GM23338 (cell line): Measurements from ENCODE around the gene ACRBP. TPM values are rescaled to one million over a fixed set of nuclear protein-coding genes. Genes with fewer than 3 reads are reported as not detected.

ENCODE experiments used
- ATAC-seq: fragments of 200-7000 bp; cut with Tn5 transposase; 3 replicates; pipeline ENCODE4 v1.9.1; 2020
- DNase-seq: peaks from one replicate; pipeline ENCODE4 v3.0.0-alpha.2; 2015; ENCODE audit warnings: low spot score
- H2AFZ ChIP-seq: fragments of 200-600 bp; sonication (generic); 2 replicates; pipeline ENCODE4 v1.8.0; 2016; ENCODE audit warnings: antibody characterized with exemption, mild to moderate bottlenecking, moderate library complexity
- H3F3A ChIP-seq: fragments of 200-600 bp; sonication (generic); replicated peaks from 2 replicates; pipeline ENCODE4 v1.8.0; 2017; ENCODE audit warnings: antibody characterized with exemption, mixed run types, low read depth
- H3K27ac ChIP-seq: fragments of 200-600 bp; sonication (generic); 2 replicates; pipeline ENCODE4 v1.6.1; 2016; ENCODE audit warnings: low read depth
- H3K27me3 ChIP-seq: fragments of 200-600 bp; sonication (generic); 2 replicates; pipeline ENCODE4 v1.8.0; 2016; ENCODE audit warnings: mild to moderate bottlenecking, mixed run types, moderate library complexity; ENCODE audit not compliant: insufficient read depth
- H3K36me3 ChIP-seq: fragments of 200-600 bp; sonication (generic); 2 replicates; pipeline ENCODE4 v1.8.0; 2016; ENCODE audit warnings: mild to moderate bottlenecking; ENCODE audit not compliant: insufficient read depth
- H3K4me1 ChIP-seq: fragments of 200-600 bp; sonication (generic); 2 replicates; pipeline ENCODE4 v1.8.0; 2016; ENCODE audit warnings: mild to moderate bottlenecking, moderate library complexity; ENCODE audit not compliant: insufficient read depth
- H3K4me2 ChIP-seq: fragments of 200-600 bp; sonication (generic); 2 replicates; pipeline ENCODE4 v1.7.1; 2017; ENCODE audit warnings: mixed run types
- H3K4me3 ChIP-seq: fragments of 200-600 bp; sonication (generic); 2 replicates; pipeline ENCODE4 v1.6.1; 2016; ENCODE audit warnings: mixed run types
- H3K79me2 ChIP-seq: fragments of 200-600 bp; sonication (generic); replicated peaks from 2 replicates; pipeline ENCODE4 v1.8.0; 2017; ENCODE audit warnings: mild to moderate bottlenecking; ENCODE audit not compliant: insufficient read depth
- H3K9me2 ChIP-seq: fragments of 200-600 bp; sonication (generic); 2 replicates; pipeline ENCODE4 v1.8.0; 2017; ENCODE audit not compliant: insufficient read depth
- H4K20me1 ChIP-seq: fragments of 200-600 bp; sonication (generic); replicated peaks from 2 replicates; pipeline ENCODE4 v1.8.0; 2017; ENCODE audit warnings: mild to moderate bottlenecking; ENCODE audit not compliant: insufficient read depth
- H3K27ac Mint-ChIP-seq: 2 replicates; pipeline ENCODE4 v1.8.0; 2020; ENCODE audit warnings: inconsistent platforms, mild to moderate bottlenecking, moderate library complexity, mixed read lengths
- H3K27me3 Mint-ChIP-seq: 3 replicates; pipeline ENCODE4 v1.8.0; 2022; ENCODE audit warnings: low read depth, mild to moderate bottlenecking, moderate library complexity, mixed read lengths, inconsistent platforms; ENCODE audit not compliant: insufficient read depth, poor library complexity
- H3K36me3 Mint-ChIP-seq: 3 replicates; pipeline ENCODE4 v1.8.0; 2021; ENCODE audit warnings: low read depth, mild to moderate bottlenecking, inconsistent platforms, moderate library complexity, mixed read lengths
- H3K4me1 Mint-ChIP-seq: 3 replicates; pipeline ENCODE4 v1.8.0; 2020; ENCODE audit warnings: mild to moderate bottlenecking, inconsistent platforms, mixed read lengths
- H3K4me3 Mint-ChIP-seq: 3 replicates; pipeline ENCODE4 v1.8.0; 2021; ENCODE audit warnings: moderate library complexity, mild to moderate bottlenecking, inconsistent platforms, mixed read lengths
- H3K9me3 Mint-ChIP-seq: 3 replicates; pipeline ENCODE4 v1.8.0; 2020; ENCODE audit warnings: moderate library complexity, mild to moderate bottlenecking, inconsistent platforms, mixed read lengths
- CREB1 ChIP-seq: fragments of 250-450 bp; sonication (Bioruptor Pico); IDR thresholded peaks from 2 replicates; pipeline ENCODE4 v1.5.0; 2020; ENCODE audit warnings: low read depth, mild to moderate bottlenecking, moderate library complexity
- EZH2 ChIP-seq: fragments of 200-600 bp; sonication (generic); IDR thresholded peaks from one replicate; pipeline ENCODE4 v1.8.0; 2017; ENCODE audit warnings: antibody characterized with exemption, mild to moderate bottlenecking, low read depth; ENCODE audit not compliant: unreplicated experiment
- JUNB ChIP-seq: IDR thresholded peaks from one replicate; pipeline ENCODE4 v1.6.1; 2016; ENCODE audit warnings: antibody characterized with exemption; ENCODE audit not compliant: unreplicated experiment
- POLR2AphosphoS5 ChIP-seq: IDR thresholded peaks from 2 replicates; pipeline ENCODE4 v1.6.1; 2016; ENCODE audit warnings: antibody characterized with exemption, low read depth
- STAT1 ChIP-seq: IDR thresholded peaks from one replicate; pipeline ENCODE4 v1.6.1; 2016; ENCODE audit warnings: antibody characterized with exemption; ENCODE audit not compliant: unreplicated experiment
- ZNF114 ChIP-seq: fragments of 250-450 bp; sonication (Bioruptor Pico); IDR thresholded peaks from 2 replicates; pipeline ENCODE4 v1.5.0; 2020; ENCODE audit warnings: mild to moderate bottlenecking, moderate library complexity
- ZNF331 ChIP-seq: fragments of 250-450 bp; sonication (Bioruptor Pico); IDR thresholded peaks from 2 replicates; pipeline ENCODE4 v1.5.0; 2020; ENCODE audit warnings: low read depth, mild to moderate bottlenecking, moderate library complexity
- polyA plus RNA-seq: library from polyadenylated mRNA; unstranded; fragments of >200 nt; fragmentation: Nextera tagmentation; extraction: Ambion mirVana; gene quantifications from 2 replicates; pipeline ENCODE4 v1.2.1, GENCODE V29; 2016
- total RNA-seq: library from RNA; depleted of rRNA; stranded (reverse); fragments of >200 nt; shearing (Covaris generic); gene quantifications from 2 replicates; pipeline ENCODE4 v1.2.3, GENCODE V29; 2014
- TF ChIP-seq, protein P1 (sequence below): IDR thresholded peaks from 2 replicates; pipeline ENCODE4 v1.6.1; 2016; ENCODE audit warnings: antibody characterized with exemption
- TF ChIP-seq, protein P2 (sequence below), 2 experiments: fragments of 200-600 bp in 1 of 2; sonication (generic) in 1 of 2; conservative IDR thresholded peaks; 2 replicates each; pipeline versions ENCODE4 v1.5.1 to v1.6.1; 2016 to 2017; ENCODE audit warnings: antibody characterized with exemption in 2 of 2, low read depth in 2 of 2, mild to moderate bottlenecking in 2 of 2, moderate library complexity in 1 of 2
- TF ChIP-seq, protein P3 (sequence below): IDR thresholded peaks from one replicate; pipeline ENCODE4 v1.6.1; 2018; ENCODE audit warnings: antibody characterized with exemption; ENCODE audit not compliant: unreplicated experiment

Gene ACRBP
- total and polyA plus RNA-seq, 2 experiments from 2014 or later, result 0.70 to 2.2 TPM

DNA sequence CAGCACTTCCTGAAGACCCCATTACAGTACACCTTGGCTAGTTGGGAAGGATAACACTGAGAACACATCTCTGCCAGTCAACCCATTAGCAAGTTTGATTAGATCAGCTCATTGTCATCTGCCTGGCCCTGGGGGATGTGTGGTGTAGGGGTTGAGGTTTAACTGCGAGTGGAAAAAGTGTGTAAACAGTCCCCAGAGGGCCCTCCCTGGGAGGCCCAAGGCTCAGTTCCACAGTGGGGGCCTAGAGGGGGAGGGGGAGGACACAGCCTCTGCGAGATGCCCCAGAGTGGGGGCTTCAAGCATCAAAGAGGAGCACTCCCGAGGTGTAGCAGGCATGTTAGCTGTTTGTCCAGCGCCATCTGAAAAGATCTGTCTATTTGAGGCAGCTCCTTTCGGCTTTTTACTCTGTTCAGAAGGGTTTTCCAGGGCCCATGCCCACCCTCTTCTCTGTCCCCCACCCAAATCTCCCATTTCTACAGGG lies 11.8 kb downstream of the ACRBP start:
- peak overlapping the region; percentile 80 for H2AFZ ChIP-seq
- no peaks in the 10 kb centered on the region for H3K27me3 ChIP-seq
- no peak overlapping the region for H3K27ac ChIP-seq
- H3K4me1 Mint-ChIP-seq, result peaks cover 18% of the 10 kb centered on the region; the same call in 2 of the 3 replicates
- H3K79me2 ChIP-seq, result no peaks in the 10 kb centered on the region
- H3K4me3 Mint-ChIP-seq, result no peak overlapping the region
- no peaks in the 10 kb centered on the region for H3K9me3 Mint-ChIP-seq
- ATAC-seq, result no peak; the same call in 2 of the 3 replicates
- H3K36me3 Mint-ChIP-seq, result no peaks in the 10 kb centered on the region; the same call in 2 of the 3 replicates
- H3K4me1 ChIP-seq, result no peaks in the 10 kb centered on the region
- 0 out of 2 replicates have a peak, but pooled peaks cover 3% of the 10 kb centered on the region for H3F3A ChIP-seq
- H3K27ac Mint-ChIP-seq, result no peak overlapping the region
- DNase-seq, result no peak
- H3K27me3 Mint-ChIP-seq, result peaks cover 27% of the 10 kb centered on the region
- no peaks in the 10 kb centered on the region for H4K20me1 ChIP-seq
- TF ChIP-seq, protein P1, sequence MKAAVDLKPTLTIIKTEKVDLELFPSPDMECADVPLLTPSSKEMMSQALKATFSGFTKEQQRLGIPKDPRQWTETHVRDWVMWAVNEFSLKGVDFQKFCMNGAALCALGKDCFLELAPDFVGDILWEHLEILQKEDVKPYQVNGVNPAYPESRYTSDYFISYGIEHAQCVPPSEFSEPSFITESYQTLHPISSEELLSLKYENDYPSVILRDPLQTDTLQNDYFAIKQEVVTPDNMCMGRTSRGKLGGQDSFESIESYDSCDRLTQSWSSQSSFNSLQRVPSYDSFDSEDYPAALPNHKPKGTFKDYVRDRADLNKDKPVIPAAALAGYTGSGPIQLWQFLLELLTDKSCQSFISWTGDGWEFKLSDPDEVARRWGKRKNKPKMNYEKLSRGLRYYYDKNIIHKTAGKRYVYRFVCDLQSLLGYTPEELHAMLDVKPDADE, result no peak
- TF ChIP-seq JUNB (no peak), ZNF114 (CRISPR knock-in tag) (no peak)
- TF ChIP-seq, protein P2, sequence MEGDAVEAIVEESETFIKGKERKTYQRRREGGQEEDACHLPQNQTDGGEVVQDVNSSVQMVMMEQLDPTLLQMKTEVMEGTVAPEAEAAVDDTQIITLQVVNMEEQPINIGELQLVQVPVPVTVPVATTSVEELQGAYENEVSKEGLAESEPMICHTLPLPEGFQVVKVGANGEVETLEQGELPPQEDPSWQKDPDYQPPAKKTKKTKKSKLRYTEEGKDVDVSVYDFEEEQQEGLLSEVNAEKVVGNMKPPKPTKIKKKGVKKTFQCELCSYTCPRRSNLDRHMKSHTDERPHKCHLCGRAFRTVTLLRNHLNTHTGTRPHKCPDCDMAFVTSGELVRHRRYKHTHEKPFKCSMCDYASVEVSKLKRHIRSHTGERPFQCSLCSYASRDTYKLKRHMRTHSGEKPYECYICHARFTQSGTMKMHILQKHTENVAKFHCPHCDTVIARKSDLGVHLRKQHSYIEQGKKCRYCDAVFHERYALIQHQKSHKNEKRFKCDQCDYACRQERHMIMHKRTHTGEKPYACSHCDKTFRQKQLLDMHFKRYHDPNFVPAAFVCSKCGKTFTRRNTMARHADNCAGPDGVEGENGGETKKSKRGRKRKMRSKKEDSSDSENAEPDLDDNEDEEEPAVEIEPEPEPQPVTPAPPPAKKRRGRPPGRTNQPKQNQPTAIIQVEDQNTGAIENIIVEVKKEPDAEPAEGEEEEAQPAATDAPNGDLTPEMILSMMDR (conservative IDR thresholded peaks at IDR 0.05; ENCODE audit: low read depth in 2 of 2), result no peak
- H3K36me3 ChIP-seq, result no peaks in the 10 kb centered on the region
- H3K9me2 ChIP-seq, result no peaks in the 10 kb centered on the region
- 0 out of 2 replicates have a peak overlapping the region, but pooled peaks have one; percentile 17 for H3K4me3 ChIP-seq
- H3K4me2 ChIP-seq, result 0 out of 2 replicates have a peak overlapping the region, but pooled peaks have one; percentile 43

DNA sequence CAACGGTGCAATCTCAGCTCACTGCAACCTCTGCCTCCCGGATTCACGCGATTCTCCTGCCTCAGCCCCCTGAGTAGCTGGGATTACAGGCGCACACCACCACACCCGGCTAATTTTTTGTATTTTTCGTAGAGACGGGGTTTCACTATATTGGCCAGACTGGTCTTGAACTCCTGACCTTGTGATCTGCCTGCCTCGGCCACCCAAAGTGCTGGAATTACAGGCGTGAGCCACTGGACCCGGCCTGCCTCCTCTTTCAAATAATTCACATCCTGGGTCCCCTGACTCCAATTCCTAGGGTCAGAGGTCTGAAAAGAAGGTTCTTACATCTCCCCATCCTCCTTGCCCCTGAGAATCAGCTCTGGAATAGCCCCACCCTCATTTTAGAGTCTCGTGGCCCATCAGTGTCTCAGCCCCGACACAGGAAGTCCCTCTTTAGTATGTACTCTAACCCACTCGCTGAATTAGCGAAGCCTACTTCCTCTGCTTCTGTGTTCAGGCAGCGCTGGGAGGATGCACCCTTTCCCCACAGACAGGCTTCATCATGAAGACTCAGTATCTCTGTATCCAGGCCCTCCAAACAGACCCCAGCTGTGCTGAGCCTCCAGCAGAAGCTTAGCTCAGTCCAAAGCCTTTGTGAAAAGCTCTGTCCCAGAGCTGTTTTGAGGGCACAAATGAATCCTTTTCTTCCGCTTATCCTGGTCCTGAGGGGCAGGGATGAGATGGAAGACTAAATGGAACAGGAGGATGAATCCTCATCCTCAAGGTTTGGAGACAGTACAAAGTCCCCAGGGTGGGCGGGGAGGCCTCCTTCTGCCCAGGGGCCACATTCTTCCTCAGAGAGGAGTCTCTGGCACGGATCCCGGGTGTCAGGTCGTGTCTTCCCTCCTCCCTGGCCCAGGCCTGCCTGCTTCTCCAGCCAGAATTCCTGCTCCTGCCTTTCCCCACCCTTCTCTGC lies 14.9 kb downstream of the ACRBP start:
- Histone ChIP-seq H3K27ac (no peak overlapping the region), H2AFZ (peak overlapping the region; percentile 90), H3K79me2 (no peaks in the 10 kb centered on the region), H3K9me2 (no peaks in the 10 kb centered on the region), H3K27me3 (no peaks in the 10 kb centered on the region), H3K4me1 (no peaks in the 10 kb centered on the region), H3F3A (0 out of 2 replicates have a peak, but pooled peaks cover 3% of the 10 kb centered on the region), H4K20me1 (no peaks in the 10 kb centered on the region), H3K36me3 (no peaks in the 10 kb centered on the region), H3K4me2 (no peak overlapping the region), H3K4me3 (no peak overlapping the region)
- ATAC-seq (peak; percentile 8; the same call in 1 of the 3 replicates), DNase-seq (no peak)
- Mint-ChIP-seq H3K36me3 (no peaks in the 10 kb centered on the region), H3K4me3 (no peak overlapping the region; the same call in 2 of the 3 replicates), H3K9me3 (no peaks in the 10 kb centered on the region), H3K4me1 (peaks cover 22% of the 10 kb centered on the region), H3K27ac (no peak overlapping the region), H3K27me3 (peaks cover 15% of the 10 kb centered on the region)
- no peak for TF ChIP-seq POLR2AphosphoS5
- TF ChIP-seq, protein P2 (conservative IDR thresholded peaks at IDR 0.05; ENCODE audit: low read depth in 2 of 2), result no peak
- TF ChIP-seq CREB1, result no peak
- TF ChIP-seq, protein P3, sequence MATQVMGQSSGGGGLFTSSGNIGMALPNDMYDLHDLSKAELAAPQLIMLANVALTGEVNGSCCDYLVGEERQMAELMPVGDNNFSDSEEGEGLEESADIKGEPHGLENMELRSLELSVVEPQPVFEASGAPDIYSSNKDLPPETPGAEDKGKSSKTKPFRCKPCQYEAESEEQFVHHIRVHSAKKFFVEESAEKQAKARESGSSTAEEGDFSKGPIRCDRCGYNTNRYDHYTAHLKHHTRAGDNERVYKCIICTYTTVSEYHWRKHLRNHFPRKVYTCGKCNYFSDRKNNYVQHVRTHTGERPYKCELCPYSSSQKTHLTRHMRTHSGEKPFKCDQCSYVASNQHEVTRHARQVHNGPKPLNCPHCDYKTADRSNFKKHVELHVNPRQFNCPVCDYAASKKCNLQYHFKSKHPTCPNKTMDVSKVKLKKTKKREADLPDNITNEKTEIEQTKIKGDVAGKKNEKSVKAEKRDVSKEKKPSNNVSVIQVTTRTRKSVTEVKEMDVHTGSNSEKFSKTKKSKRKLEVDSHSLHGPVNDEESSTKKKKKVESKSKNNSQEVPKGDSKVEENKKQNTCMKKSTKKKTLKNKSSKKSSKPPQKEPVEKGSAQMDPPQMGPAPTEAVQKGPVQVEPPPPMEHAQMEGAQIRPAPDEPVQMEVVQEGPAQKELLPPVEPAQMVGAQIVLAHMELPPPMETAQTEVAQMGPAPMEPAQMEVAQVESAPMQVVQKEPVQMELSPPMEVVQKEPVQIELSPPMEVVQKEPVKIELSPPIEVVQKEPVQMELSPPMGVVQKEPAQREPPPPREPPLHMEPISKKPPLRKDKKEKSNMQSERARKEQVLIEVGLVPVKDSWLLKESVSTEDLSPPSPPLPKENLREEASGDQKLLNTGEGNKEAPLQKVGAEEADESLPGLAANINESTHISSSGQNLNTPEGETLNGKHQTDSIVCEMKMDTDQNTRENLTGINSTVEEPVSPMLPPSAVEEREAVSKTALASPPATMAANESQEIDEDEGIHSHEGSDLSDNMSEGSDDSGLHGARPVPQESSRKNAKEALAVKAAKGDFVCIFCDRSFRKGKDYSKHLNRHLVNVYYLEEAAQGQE, result no peak
- no peak for TF ChIP-seq ZNF114 (CRISPR knock-in tag)
- no peak for TF ChIP-seq EZH2
- no peak for TF ChIP-seq ZNF331 (CRISPR knock-in tag)
- no peak for TF ChIP-seq STAT1
